Measurements from ENCODE around the gene VARS2.
"Not testable (repeated sequence)": the region's sequence is repeated elsewhere in the genome, so short reads cannot be mapped to it uniquely, and the experiment has no call there.

VARS2 gene

DNA sequence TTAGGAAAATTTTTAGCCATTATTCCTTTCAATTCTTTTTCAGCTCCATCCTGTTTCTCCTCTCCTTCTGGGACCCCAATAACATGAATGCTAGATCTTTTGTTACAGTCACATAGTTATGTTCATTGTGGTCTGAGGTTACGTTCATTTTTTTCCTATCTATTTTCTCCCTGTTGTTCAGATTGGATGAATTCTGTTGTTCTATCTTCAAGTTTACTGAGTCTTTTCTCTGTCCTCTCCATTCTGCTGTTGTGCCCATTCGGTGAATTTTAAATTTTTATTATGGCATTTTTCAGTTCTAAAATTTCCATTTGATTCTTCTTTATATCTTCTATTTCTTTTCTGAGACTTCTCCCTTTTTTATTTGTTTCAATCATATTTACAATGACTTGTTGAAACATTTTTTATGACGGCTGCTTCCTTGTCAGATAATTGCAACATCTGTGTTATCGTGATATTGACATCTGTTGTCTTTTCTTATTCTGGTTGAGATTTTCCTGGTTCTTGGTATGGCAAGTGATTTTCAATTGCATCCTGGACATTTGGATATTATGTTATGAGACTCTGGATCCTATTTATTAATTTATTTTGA is 42.4 kb upstream of the VARS2 start:
- no peak overlapping the region for H3K9ac ChIP-seq (ENCODE audit: low read length)
- H2AFZ ChIP-seq (ENCODE audit: low read length): no peak overlapping the region
- H3K36me3 ChIP-seq (replicated peaks; ENCODE audit: insufficient read depth, low read length): no peaks in the 10 kb centered on the region
- H4K20me1 ChIP-seq (ENCODE audit: insufficient read depth, low read length): no peaks in the 10 kb centered on the region
- TF ChIP-seq EZH2phosphoT487 (IDR thresholded peaks at IDR 0.05; ENCODE audit: low read length) (no peak), CTCF (IDR thresholded peaks at IDR 0.05; ENCODE audit: low read length) (no peak), EZH2 (optimal IDR thresholded peaks at IDR 0.05; ENCODE audit: low read depth, low read length) (no peak)
- H3K4me2 ChIP-seq (ENCODE audit: low read depth, low read length): no peak overlapping the region
- no peak overlapping the region for H3K27ac ChIP-seq (ENCODE audit: low read length)
- H3K9me3 ChIP-seq (replicated peaks; ENCODE audit: insufficient read depth, low read length): no peaks in the 10 kb centered on the region
- H3K4me1 ChIP-seq (ENCODE audit: low read length): no peaks in the 10 kb centered on the region
- H3K27me3 ChIP-seq (replicated peaks; ENCODE audit: insufficient read depth, low read length): peaks cover 4% of the 10 kb centered on the region
- no peaks in the 10 kb centered on the region for H3K79me2 ChIP-seq (ENCODE audit: low read length)
- DNase-seq: no peak
- H3F3A ChIP-seq (ENCODE audit: insufficient read depth, low read length): no peaks in the 10 kb centered on the region
- H3K9me2 ChIP-seq (replicated peaks; ENCODE audit: insufficient read depth, low read length): no peaks in the 10 kb centered on the region
- no peak overlapping the region for H3K4me3 ChIP-seq (ENCODE audit: low read length)

- Histone ChIP-seq H3K4me1 (ENCODE audit: low read length) (no peaks in the 10 kb centered on the region; the same call in 1 of the 2 replicates), H3K4me2 (ENCODE audit: low read depth, low read length) (no peak overlapping the region), H3K79me2 (ENCODE audit: low read length) (no peaks in the 10 kb centered on the region), H2AFZ (ENCODE audit: low read length) (no peak overlapping the region), H3F3A (ENCODE audit: insufficient read depth, low read length) (no peaks in the 10 kb centered on the region), H3K9ac (ENCODE audit: low read length) (no peak overlapping the region), H4K20me1 (ENCODE audit: insufficient read depth, low read length) (no peaks in the 10 kb centered on the region), H3K27me3 (replicated peaks; ENCODE audit: insufficient read depth, low read length) (peaks cover 4% of the 10 kb centered on the region), H3K9me2 (replicated peaks; ENCODE audit: insufficient read depth, low read length) (no peaks in the 10 kb centered on the region), H3K9me3 (replicated peaks; ENCODE audit: insufficient read depth, low read length) (no peaks in the 10 kb centered on the region), H3K36me3 (replicated peaks; ENCODE audit: insufficient read depth, low read length) (no peaks in the 10 kb centered on the region), H3K27ac (ENCODE audit: low read length) (no peak overlapping the region), H3K4me3 (ENCODE audit: low read length) (no peak overlapping the region)
- DNase-seq: no peak
- no peak for TF ChIP-seq EZH2 (optimal IDR thresholded peaks at IDR 0.05; ENCODE audit: low read depth, low read length)
- no peak for TF ChIP-seq EZH2phosphoT487 (IDR thresholded peaks at IDR 0.05; ENCODE audit: low read length)
- no peak for TF ChIP-seq CTCF (IDR thresholded peaks at IDR 0.05; ENCODE audit: low read length)
Measured at GRCh38 chr6:30873137-30873640, 40.8 kb upstream of the VARS2 start.

DNA sequence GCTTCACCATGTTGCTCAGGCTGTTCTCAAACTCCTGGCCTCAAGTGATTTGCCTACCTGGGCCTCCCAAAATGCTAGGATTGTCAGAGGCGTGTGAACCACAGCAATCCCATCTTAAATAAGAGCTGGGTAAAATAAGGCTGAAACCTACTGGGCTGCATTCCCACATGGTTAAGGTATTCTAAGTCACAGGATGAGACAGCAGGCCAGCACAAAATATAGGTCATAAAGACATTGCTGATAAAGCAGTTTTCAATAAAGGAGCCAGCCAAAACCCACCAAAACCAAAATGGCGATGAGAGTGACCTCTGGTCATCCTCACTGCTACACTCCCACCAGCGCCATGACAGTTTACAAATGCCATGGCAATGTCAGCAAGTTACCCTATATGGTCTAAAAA is 40.2 kb upstream of the VARS2 start:
- not testable (repeated sequence) for H3F3A ChIP-seq (ENCODE audit: insufficient read depth, low read length); H2AFZ ChIP-seq (ENCODE audit: low read length); H4K20me1 ChIP-seq (ENCODE audit: insufficient read depth, low read length); H3K4me1 ChIP-seq (ENCODE audit: low read length); H3K4me3 ChIP-seq (ENCODE audit: low read length); H3K79me2 ChIP-seq (ENCODE audit: low read length); H3K27me3 ChIP-seq (replicated peaks; ENCODE audit: insufficient read depth, low read length); H3K9me3 ChIP-seq (replicated peaks; ENCODE audit: insufficient read depth, low read length); H3K9ac ChIP-seq (ENCODE audit: low read length); H3K9me2 ChIP-seq (replicated peaks; ENCODE audit: insufficient read depth, low read length); H3K27ac ChIP-seq (ENCODE audit: low read length); H3K4me2 ChIP-seq (ENCODE audit: low read depth, low read length); DNase-seq; H3K36me3 ChIP-seq (replicated peaks; ENCODE audit: insufficient read depth, low read length)

DNA sequence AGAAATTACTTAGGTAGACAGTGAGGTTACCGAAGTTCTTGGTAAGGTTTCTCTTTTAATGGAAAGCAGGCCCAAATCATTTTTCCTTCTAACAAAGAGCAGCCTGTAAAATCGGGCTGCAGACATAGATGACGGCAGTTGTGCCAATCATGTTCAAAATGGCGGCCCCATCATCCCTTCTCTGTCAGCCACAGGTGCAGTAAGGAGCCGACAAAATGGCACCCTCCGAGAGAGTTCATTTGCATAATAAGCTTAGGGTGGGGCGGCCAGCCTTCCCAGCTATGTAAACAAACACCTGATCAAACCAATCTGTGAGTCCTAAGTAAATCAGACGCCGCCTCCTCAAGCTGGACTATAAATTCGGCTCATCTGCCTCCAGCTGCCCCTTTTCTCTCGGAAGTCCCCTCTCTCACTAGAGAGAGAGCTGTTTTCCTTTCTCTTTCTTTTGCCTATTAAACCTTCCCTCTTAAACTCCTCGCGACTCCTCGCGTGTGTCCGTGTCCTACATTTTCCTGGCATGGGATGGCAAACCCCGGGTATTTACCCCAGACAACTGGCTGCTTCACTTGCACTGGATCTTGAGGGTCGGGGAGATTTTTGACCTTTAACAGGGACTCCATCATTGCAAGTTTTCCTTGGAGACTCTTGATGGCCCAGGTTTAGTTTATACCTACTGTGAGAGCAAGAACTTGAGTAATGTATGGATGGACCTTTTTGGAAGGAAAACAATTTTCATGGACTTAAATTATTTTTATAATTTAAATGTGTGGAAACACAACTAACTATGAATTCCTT is 38.6 kb upstream of the VARS2 start:
- no peaks in the 10 kb centered on the region for H3K79me2 ChIP-seq (ENCODE audit: low read length)
- DNase-seq: no peak
- no peak overlapping the region for H3K4me3 ChIP-seq (ENCODE audit: low read length)
- H3K9me2 ChIP-seq (replicated peaks; ENCODE audit: insufficient read depth, low read length): no peaks in the 10 kb centered on the region
- H3K36me3 ChIP-seq (replicated peaks; ENCODE audit: insufficient read depth, low read length): no peaks in the 10 kb centered on the region
- H3K4me1 ChIP-seq (ENCODE audit: low read length): no peaks in the 10 kb centered on the region; the same call in 1 of the 2 replicates
- no peaks in the 10 kb centered on the region for H3F3A ChIP-seq (ENCODE audit: insufficient read depth, low read length)
- no peaks in the 10 kb centered on the region for H4K20me1 ChIP-seq (ENCODE audit: insufficient read depth, low read length)
- H3K27ac ChIP-seq (ENCODE audit: low read length): no peak overlapping the region
- H3K9me3 ChIP-seq (replicated peaks; ENCODE audit: insufficient read depth, low read length): no peaks in the 10 kb centered on the region
- H3K27me3 ChIP-seq (replicated peaks; ENCODE audit: insufficient read depth, low read length): peaks cover 4% of the 10 kb centered on the region
- no peak overlapping the region for H2AFZ ChIP-seq (ENCODE audit: low read length)
- TF ChIP-seq EZH2 (optimal IDR thresholded peaks at IDR 0.05; ENCODE audit: low read depth, low read length): no peak
- H3K9ac ChIP-seq (ENCODE audit: low read length): no peak overlapping the region
- H3K4me2 ChIP-seq (ENCODE audit: low read depth, low read length): no peak overlapping the region

Data from MM.1S (cell line).